ENCODE results near the gene HCFC1. TPM values are rescaled to one million over a fixed set of nuclear protein-coding genes. Genes with fewer than 3 reads are reported as not detected.

The HCFC1 gene
- total and polyA plus RNA-seq, 9 of the 15 experiments (the other 6 are each of a cell fraction or from before 2014, with no cell fraction given): 2.8 to 133 (median 17.1) TPM

GRCh38 chrX:153897899-153898298, 73.7 kb downstream of the HCFC1 start (continued):
- no peak for TF ChIP-seq PHF20 (IDR thresholded peaks at IDR 0.05; ENCODE audit: partially characterized antibody)
- no peak for TF ChIP-seq SUPT5H (IDR thresholded peaks at IDR 0.05)
- TF ChIP-seq PYGO2 (tag; IDR thresholded peaks at IDR 0.05): peak; percentile 49; the same call in 1 of the 2 replicates
- TF ChIP-seq GATAD2B (IDR thresholded peaks at IDR 0.05; ENCODE audit: borderline replicate concordance): no peak
- TF ChIP-seq SMARCE1 (IDR thresholded peaks at IDR 0.05): peak; percentile 95
- TF ChIP-seq SAP30 (IDR thresholded peaks at IDR 0.05; ENCODE audit: borderline replicate concordance, insufficient read depth, low read depth, low read length, poor library complexity, severe bottlenecking): no peak
- no peak for TF ChIP-seq U2AF2 (optimal IDR thresholded peaks at IDR 0.05; ENCODE audit: low read depth, low read length)
- TF ChIP-seq ZNF699 (CRISPR knock-in tag; IDR thresholded peaks at IDR 0.05; ENCODE audit: insufficient replicate concordance): no peak
- TF ChIP-seq HOXB6 (CRISPR knock-in tag; IDR thresholded peaks at IDR 0.05; ENCODE audit: borderline replicate concordance): no peak
- TF ChIP-seq CREM (IDR thresholded peaks at IDR 0.05; ENCODE audit: low read depth): peak; percentile 43; the same call in 1 of the 2 replicates
- TF ChIP-seq POLR2H (tag; IDR thresholded peaks at IDR 0.05; ENCODE audit: low read depth): no peak
- no peak for TF ChIP-seq KAT7 (CRISPR knock-in tag; IDR thresholded peaks at IDR 0.05; ENCODE audit: borderline replicate concordance)
- TF ChIP-seq ELK3 (CRISPR knock-in tag; IDR thresholded peaks at IDR 0.05): no peak
- TF ChIP-seq ZBTB12 (CRISPR knock-in tag; IDR thresholded peaks at IDR 0.05): no peak
- no peak for TF ChIP-seq HNRNPL (IDR thresholded peaks at IDR 0.05; ENCODE audit: low read depth, low read length)
- TF ChIP-seq YBX1 (IDR thresholded peaks at IDR 0.05): no peak; the same call in 1 of the 2 replicates
- TF ChIP-seq BRF2 (IDR thresholded peaks at IDR 0.05; ENCODE audit: borderline replicate concordance, insufficient read depth, insufficient read length): no peak
- TF ChIP-seq RBM14 (IDR thresholded peaks at IDR 0.05; ENCODE audit: borderline replicate concordance, insufficient read depth, low read depth, low read length): no peak
- no peak for TF ChIP-seq CTCFL (IDR thresholded peaks at IDR 0.05; ENCODE audit: borderline replicate concordance, insufficient read depth, low read depth, low read length, poor library complexity, severe bottlenecking)
- TF ChIP-seq KDM2B (CRISPR knock-in tag; IDR thresholded peaks at IDR 0.05): no peak
- no peak for TF ChIP-seq OTX1 (CRISPR knock-in tag; IDR thresholded peaks at IDR 0.05)
- peak; percentile 71; the same call in 1 of the 2 replicates for TF ChIP-seq ARID3A (IDR thresholded peaks at IDR 0.05; ENCODE audit: borderline replicate concordance, low read depth, low read length)
